ENCODE data around the gene ROBO3.

Gene ROBO3

GRCh38 chr11:124884340-124884739 is 19.1 kb downstream of the ROBO3 start (continued):
- TF ChIP-seq ZNF777 (tag by site-specific recombination; IDR thresholded peaks at IDR 0.05; ENCODE audit: borderline replicate concordance): no peak
- TF ChIP-seq ZFP69B (tag by site-specific recombination; IDR thresholded peaks at IDR 0.05): no peak
- no peak for TF ChIP-seq ZNF701 (tag by site-specific recombination; IDR thresholded peaks at IDR 0.05)
- TF ChIP-seq ZNF114 (tag by site-specific recombination; IDR thresholded peaks at IDR 0.05): no peak

- H3K4me3 ChIP-seq (ENCODE audit: low read depth, low read length): no peak overlapping the region
- ChIA-PET POLR2A (interaction anchor here (1.4 kb wide), 1 partner anchor 9 kb away, joined by 6 read pairs; no protein-coding TSS in a partner anchor), CTCF (interaction anchor here (0.9 to 1.2 kb wide), 3 partner anchors 7 to 19 kb away, joined by 3 to 5 read pairs (median 4); no protein-coding TSS in a partner anchor)
- no peak overlapping the region for H3K27ac ChIP-seq (ENCODE audit: extremely low read depth, low read depth, low read length)
- no peaks in the 10 kb centered on the region for H3K4me1 ChIP-seq (ENCODE audit: control insufficient read depth, insufficient read depth, low read length)
- TF ChIP-seq YY2 (tag by site-specific recombination; IDR thresholded peaks at IDR 0.05): no peak
- TF ChIP-seq ZNF18 (tag by site-specific recombination; IDR thresholded peaks at IDR 0.05): no peak
- TF ChIP-seq, protein P1, sequence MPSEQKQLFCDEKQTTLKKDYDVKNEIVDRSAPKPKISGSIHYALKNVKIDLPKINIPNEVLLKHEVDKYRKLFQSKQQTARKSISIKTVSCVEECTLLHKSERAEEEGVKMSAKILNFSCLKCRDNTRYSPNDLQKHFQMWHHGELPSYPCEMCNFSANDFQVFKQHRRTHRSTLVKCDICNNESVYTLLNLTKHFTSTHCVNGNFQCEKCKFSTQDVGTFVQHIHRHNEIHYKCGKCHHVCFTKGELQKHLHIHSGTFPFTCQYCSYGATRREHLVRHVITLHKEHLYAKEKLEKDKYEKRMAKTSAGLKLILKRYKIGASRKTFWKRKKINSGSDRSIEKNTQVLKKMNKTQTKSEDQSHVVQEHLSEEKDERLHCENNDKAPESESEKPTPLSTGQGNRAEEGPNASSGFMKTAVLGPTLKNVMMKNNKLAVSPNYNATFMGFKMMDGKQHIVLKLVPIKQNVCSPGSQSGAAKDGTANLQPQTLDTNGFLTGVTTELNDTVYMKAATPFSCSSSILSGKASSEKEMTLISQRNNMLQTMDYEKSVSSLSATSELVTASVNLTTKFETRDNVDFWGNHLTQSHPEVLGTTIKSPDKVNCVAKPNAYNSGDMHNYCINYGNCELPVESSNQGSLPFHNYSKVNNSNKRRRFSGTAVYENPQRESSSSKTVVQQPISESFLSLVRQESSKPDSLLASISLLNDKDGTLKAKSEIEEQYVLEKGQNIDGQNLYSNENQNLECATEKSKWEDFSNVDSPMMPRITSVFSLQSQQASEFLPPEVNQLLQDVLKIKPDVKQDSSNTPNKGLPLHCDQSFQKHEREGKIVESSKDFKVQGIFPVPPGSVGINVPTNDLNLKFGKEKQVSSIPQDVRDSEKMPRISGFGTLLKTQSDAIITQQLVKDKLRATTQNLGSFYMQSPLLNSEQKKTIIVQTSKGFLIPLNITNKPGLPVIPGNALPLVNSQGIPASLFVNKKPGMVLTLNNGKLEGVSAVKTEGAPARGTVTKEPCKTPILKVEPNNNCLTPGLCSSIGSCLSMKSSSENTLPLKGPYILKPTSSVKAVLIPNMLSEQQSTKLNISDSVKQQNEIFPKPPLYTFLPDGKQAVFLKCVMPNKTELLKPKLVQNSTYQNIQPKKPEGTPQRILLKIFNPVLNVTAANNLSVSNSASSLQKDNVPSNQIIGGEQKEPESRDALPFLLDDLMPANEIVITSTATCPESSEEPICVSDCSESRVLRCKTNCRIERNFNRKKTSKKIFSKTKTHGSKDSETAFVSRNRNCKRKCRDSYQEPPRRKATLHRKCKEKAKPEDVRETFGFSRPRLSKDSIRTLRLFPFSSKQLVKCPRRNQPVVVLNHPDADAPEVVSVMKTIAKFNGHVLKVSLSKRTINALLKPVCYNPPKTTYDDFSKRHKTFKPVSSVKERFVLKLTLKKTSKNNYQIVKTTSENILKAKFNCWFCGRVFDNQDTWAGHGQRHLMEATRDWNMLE (tag by site-specific recombination; conservative IDR thresholded peaks at IDR 0.05; ENCODE audit: low read depth): no peak
- TF ChIP-seq EGR2 (tag by site-specific recombination; IDR thresholded peaks at IDR 0.05; ENCODE audit: low read depth): no peak
- no peak for TF ChIP-seq MYNN (tag by site-specific recombination; IDR thresholded peaks at IDR 0.05; ENCODE audit: borderline replicate concordance)
- no peak for TF ChIP-seq ZNF571 (tag by site-specific recombination; IDR thresholded peaks at IDR 0.05)
- no peak for TF ChIP-seq ZNF510 (tag by site-specific recombination; IDR thresholded peaks at IDR 0.05; ENCODE audit: insufficient replicate concordance)
- no peak for TF ChIP-seq ZNF621 (tag by site-specific recombination; IDR thresholded peaks at IDR 0.05)
- no peak for TF ChIP-seq SCRT1 (tag by site-specific recombination; IDR thresholded peaks at IDR 0.05; ENCODE audit: borderline replicate concordance)
- TF ChIP-seq ZFHX2 (tag by site-specific recombination; conservative IDR thresholded peaks at IDR 0.05): no peak
- H3K36me3 ChIP-seq (ENCODE audit: control insufficient read depth in 2 of 2, insufficient read depth in 1 of 2, low read length in 2 of 2): no peaks in the 10 kb centered on the region
- H3K9me3 ChIP-seq (ENCODE audit: control insufficient read depth, insufficient read depth, low read depth, low read length): no peaks in the 10 kb centered on the region
Observed at GRCh38 chr11:124884869-124885479, 19.7 kb downstream of the ROBO3 start.

GRCh38 chr11:124886476-124886875 is 21.2 kb downstream of the ROBO3 start:
- CTCF ChIA-PET: no interaction called here
- Histone ChIP-seq H3K4me1 (ENCODE audit: control insufficient read depth, insufficient read depth, low read length) (no peaks in the 10 kb centered on the region), H3K27ac (ENCODE audit: extremely low read depth, low read depth, low read length) (no peak overlapping the region), H3K9me3 (ENCODE audit: control insufficient read depth, insufficient read depth, low read depth, low read length) (no peaks in the 10 kb centered on the region), H3K36me3 (ENCODE audit: control insufficient read depth in 2 of 2, insufficient read depth in 1 of 2, low read length in 2 of 2) (no peaks in the 10 kb centered on the region), H3K4me3 (ENCODE audit: low read depth, low read length) (no peak overlapping the region)
- TF ChIP-seq ZNF629 (tag by site-specific recombination; IDR thresholded peaks at IDR 0.05) (no peak), ZNF660 (tag by site-specific recombination; IDR thresholded peaks at IDR 0.05) (no peak), ZNF121 (tag by site-specific recombination; IDR thresholded peaks at IDR 0.05) (no peak), ZNF571 (tag by site-specific recombination; IDR thresholded peaks at IDR 0.05) (no peak), ZNF600 (tag by site-specific recombination; IDR thresholded peaks at IDR 0.05) (no peak), SCRT1 (tag by site-specific recombination; IDR thresholded peaks at IDR 0.05; ENCODE audit: borderline replicate concordance) (no peak), ZNF394 (tag by site-specific recombination; IDR thresholded peaks at IDR 0.05; ENCODE audit: borderline replicate concordance) (no peak), ZNF776 (tag by site-specific recombination; IDR thresholded peaks at IDR 0.05; ENCODE audit: borderline replicate concordance) (no peak), PRDM1 (tag by site-specific recombination; IDR thresholded peaks at IDR 0.05) (no peak), BCL11A (tag by site-specific recombination; IDR thresholded peaks at IDR 0.05; ENCODE audit: low read depth) (no peak)
- POLR2A ChIA-PET: no interaction called here
